Adrenal gland (tissue), 12 donors: Measurements from ENCODE around the gene DDI2. TPM values are rescaled to one million over a fixed set of nuclear protein-coding genes. Genes with fewer than 3 reads are reported as not detected.

ENCODE experiments used
- DNase-seq, 7 donors: peaks; one replicate each; pipeline ENCODE4 v3.0.0-alpha.2; 2019 to 2020
- H3K27ac ChIP-seq, 5 donors: fragments of 200-600 bp; sonication (generic) in 4 of 5; 1 replicate in 3 of 5; 2 replicates in 2 of 5; pipeline versions ENCODE4 v1.5.1 to v1.8.0; 2016 to 2020; ENCODE audit warnings: mild to moderate bottlenecking in 1 of 5
- H3K27me3 ChIP-seq: fragments of 200-600 bp; 2 replicates; pipeline ENCODE4 v1.8.0; 2021
- H3K36me3 ChIP-seq, 2 donors: fragments of 200-600 bp; replicated peaks in 1 of 2; 1 replicate in 1 of 2; 2 replicates in 1 of 2; pipeline versions ENCODE4 v1.5.1 to v1.8.0; 2018 to 2022
- H3K4me1 ChIP-seq, 2 donors: fragments of 200-600 bp; replicated peaks in 1 of 2; 1 replicate in 1 of 2; 2 replicates in 1 of 2; pipeline versions ENCODE4 v1.5.1 to v1.8.0; 2018 to 2021
- H3K4me3 ChIP-seq, 4 donors: fragments of 200-600 bp; sonication (generic) in 3 of 4; one replicate each; pipeline ENCODE4 v1.5.1; 2016 to 2018
- H3K9me3 ChIP-seq, 3 donors: fragments of 200-600 bp; sonication (generic) in 1 of 3; replicated peaks in 1 of 3; 1 replicate in 2 of 3; 2 replicates in 1 of 3; pipeline versions ENCODE4 v1.5.1 to v1.8.0; 2016 to 2021
- POLR2A ChIP-seq, 2 donors: fragments of 450-650 bp; IDR thresholded peaks; one replicate each; pipeline ENCODE4 v1.6.1; 2017; ENCODE audit warnings: antibody characterized with exemption in 2 of 2, mild to moderate bottlenecking in 2 of 2, moderate library complexity in 1 of 2
- WGBS, 4 donors: extraction: QIAGEN DNeasy Blood & Tissue Kit in 2 of 4; methylation state at CpG; one replicate each; pipeline versions ENCODE4 v1.1.5 to v1.1.7; 2013 to 2017; 5-methylcytosine and 5-hydroxymethylcytosine counted together
- intact Hi-C, 2 donors: fragments of 100-400 bp; cut with DNase I; formaldehyde crosslinking; loops; one replicate each; pipeline versions ENCODE4 v1.14.1 to v1.15.0; 2022 to 2023
- polyA plus RNA-seq, 3 donors: library from polyadenylated mRNA; stranded (reverse); fragments of 200-250 nt in 2 of 3; fragments of 350-450 nt in 1 of 3; fragmentation: Illumina TruSeq in 1 of 3; extraction: RNeasy Lipid Tissue Mini Kit (QIAGEN cat#74804) in 1 of 3; gene quantifications; one replicate each; pipeline ENCODE4 v1.2.3, GENCODE V29; 2013 to 2014
- total RNA-seq, 9 donors: library from RNA; depleted of rRNA in 4 of 9; stranded (reverse); fragments of >200 nt in 4 of 9; fragments of 120-200 nt in 1 of 9; fragmentation: NEBNext Ultra II Directional in 1 of 9; extraction: Animal tissue kit (Norgen Biotek cat#: 25700) in 1 of 9; gene quantifications; one replicate each; pipeline versions ENCODE4 v1.1.0 to v1.2.4, GENCODE V29; 2013 to 2023
- TF ChIP-seq, protein P1 (sequence below), 6 experiments: fragments of 450-650 bp in 4 of 6; fragments of 200-600 bp in 2 of 6; sonication (generic) in 1 of 6; IDR thresholded peaks; 1 replicate in 5 of 6; 2 replicates in 1 of 6; pipeline versions ENCODE4 v1.5.1 to v1.8.0; 2016 to 2021; ENCODE audit warnings: antibody characterized with exemption in 6 of 6, mild to moderate bottlenecking in 2 of 6, moderate library complexity in 1 of 6
- donor health status: healthy with polysubstance abuse.
- donor health status: Bipolar disorder and iron deficiency.
- donor health status: DM: yes; HTN: yes; CAD: no.
- donor health status: DM: no; HTN: no; CAD: no.
- donor health status: DM: no; HTN: no; CAD: no.
- donor health status: DM: yes; HTN: yes; CAD: no.

Gene DDI2
- total and polyA plus RNA-seq, 12 donors: 5.3 to 46.3 (median 27.2) TPM

DNA sequence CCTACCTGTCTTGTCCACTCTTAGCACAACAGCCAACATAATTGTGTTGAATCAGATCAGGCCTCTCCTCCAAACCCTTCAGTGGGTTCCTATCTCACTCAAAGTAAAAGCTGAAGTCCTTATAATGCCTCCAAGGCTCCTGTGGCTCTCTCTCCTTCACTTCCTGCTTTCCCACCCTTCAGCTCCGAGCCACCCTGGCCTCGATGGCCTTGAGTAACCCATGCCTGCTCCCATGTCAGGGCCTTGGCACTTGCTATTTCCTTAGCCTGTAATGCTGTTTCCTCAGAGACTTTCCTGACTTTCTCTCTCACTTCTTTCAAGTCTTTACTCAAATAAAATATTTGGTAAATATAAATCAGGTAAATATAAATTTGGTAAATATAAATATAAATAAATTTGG is 58.8 kb downstream of the DDI2 start:
- no peaks in the 10 kb centered on the region for H3K36me3 ChIP-seq
- DNase-seq: peak in 1 of 7 donors; percentile 35
- intact Hi-C loops: no loop called here

DNA sequence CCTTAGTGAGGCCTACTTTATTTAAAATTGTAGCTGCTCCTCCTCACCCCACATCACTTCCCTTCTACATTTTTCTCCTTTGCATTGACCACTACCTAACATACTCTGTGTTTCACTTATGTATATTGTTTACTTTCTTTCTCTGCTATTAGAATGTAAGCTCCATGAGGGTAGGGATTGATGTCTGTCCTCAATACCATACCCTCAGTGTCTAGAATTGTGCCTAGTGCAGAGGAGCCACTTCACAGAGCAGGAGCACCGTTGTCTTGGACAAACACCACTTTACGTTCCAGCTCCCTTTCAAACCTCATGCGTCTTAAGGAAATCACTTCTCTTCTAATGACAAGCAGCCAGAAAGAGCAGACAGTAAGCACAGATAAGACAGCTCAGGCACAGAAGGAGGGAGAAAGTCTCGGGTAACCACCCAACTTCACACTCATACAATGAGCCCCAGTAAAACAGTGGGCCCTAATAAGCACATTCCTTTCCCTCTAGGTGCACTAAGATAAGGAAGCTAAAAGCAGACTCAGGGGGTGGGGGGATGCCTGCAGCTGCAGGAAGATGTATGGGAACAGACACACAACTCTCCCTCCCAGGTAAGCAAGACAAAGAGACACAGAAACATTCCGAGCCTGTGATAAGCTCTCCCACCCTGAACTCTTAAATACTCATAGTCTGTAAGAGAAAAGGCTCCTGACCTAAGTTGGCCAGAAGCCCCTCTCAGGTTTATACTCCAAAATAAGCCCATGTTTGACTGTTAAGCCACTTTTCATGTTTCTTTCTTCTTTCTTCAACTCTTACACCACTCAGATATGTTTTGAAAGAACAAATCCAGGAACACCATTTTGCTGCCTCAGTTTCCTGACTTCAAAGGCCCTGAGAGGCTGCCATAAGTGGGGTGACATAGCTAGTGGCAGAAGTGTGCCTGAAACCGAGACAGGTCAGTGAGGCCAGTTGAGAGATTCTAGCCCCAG is 59.7 kb downstream of the DDI2 start:
- H3K9me3 ChIP-seq: no peaks in the 10 kb centered on the region
- H3K4me3 ChIP-seq: no peak overlapping the region
- H3K27ac ChIP-seq: no peak overlapping the region
- no peaks in the 10 kb centered on the region for H3K36me3 ChIP-seq
- WGBS, 4 donors: 90 to 96% (median 94%) methylated on average over 6 of the region's 6 CpGs
- no peaks in the 10 kb centered on the region for H3K27me3 ChIP-seq
- intact Hi-C loops: no loop called here
- H3K4me1 ChIP-seq: peaks cover 4% of the 10 kb centered on the region in 2 donors
- no peak for TF ChIP-seq POLR2A (IDR thresholded peaks at IDR 0.05)
- TF ChIP-seq, protein P1, sequence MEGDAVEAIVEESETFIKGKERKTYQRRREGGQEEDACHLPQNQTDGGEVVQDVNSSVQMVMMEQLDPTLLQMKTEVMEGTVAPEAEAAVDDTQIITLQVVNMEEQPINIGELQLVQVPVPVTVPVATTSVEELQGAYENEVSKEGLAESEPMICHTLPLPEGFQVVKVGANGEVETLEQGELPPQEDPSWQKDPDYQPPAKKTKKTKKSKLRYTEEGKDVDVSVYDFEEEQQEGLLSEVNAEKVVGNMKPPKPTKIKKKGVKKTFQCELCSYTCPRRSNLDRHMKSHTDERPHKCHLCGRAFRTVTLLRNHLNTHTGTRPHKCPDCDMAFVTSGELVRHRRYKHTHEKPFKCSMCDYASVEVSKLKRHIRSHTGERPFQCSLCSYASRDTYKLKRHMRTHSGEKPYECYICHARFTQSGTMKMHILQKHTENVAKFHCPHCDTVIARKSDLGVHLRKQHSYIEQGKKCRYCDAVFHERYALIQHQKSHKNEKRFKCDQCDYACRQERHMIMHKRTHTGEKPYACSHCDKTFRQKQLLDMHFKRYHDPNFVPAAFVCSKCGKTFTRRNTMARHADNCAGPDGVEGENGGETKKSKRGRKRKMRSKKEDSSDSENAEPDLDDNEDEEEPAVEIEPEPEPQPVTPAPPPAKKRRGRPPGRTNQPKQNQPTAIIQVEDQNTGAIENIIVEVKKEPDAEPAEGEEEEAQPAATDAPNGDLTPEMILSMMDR (IDR thresholded peaks at IDR 0.05): no peak
- DNase-seq: peak in 1 of 7 donors; percentile 25

More for the DNA sequence above, 58.8 kb downstream of the DDI2 start:
- Histone ChIP-seq H3K4me1 (peaks cover 2 to 4% of the 10 kb centered on the region in 2 donors), H3K27ac (no peak overlapping the region), H3K9me3 (no peaks in the 10 kb centered on the region), H3K4me3 (no peak overlapping the region), H3K27me3 (no peaks in the 10 kb centered on the region)
- WGBS, 4 donors: 6 to 20% (median 16%) methylated on average over 2 of the region's 2 CpGs
- no peak for TF ChIP-seq POLR2A (IDR thresholded peaks at IDR 0.05)
- TF ChIP-seq, protein P1 (IDR thresholded peaks at IDR 0.05): no peak

DNA sequence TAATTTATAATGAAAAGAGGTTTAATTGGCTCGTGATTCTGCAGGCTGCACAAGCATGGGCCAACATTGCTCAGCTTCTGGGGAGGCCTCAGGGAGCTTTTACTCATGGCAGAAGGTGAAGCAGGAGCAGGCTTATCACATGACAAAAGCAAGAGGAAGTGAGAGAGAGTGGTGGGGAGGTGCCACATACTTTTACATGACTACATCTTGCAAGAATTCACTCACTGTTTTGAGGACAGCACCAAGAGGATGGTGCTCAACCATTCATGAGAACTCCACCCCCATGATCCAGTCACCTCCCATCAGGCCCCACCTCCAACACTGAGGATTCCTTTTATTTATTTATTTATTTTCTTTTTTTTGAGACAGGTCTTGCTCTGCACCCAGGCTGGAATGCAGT is 61.3 kb downstream of the DDI2 start:
- H3K4me3 ChIP-seq: no peak overlapping the region
- WGBS, 4 donors: 70 to 84% (median 76%) methylated on average over 1 of the region's 1 CpG
- H3K36me3 ChIP-seq: no peaks in the 10 kb centered on the region
- peaks cover 4 to 6% of the 10 kb centered on the region in 2 donors for H3K4me1 ChIP-seq
- no peaks in the 10 kb centered on the region for H3K9me3 ChIP-seq
- DNase-seq: peak in 1 of 7 donors; percentile 25
- H3K27me3 ChIP-seq: no peaks in the 10 kb centered on the region
- no peak overlapping the region for H3K27ac ChIP-seq
- TF ChIP-seq, protein P1 (IDR thresholded peaks at IDR 0.05): no peak
- intact Hi-C loops: no loop called here

DNA sequence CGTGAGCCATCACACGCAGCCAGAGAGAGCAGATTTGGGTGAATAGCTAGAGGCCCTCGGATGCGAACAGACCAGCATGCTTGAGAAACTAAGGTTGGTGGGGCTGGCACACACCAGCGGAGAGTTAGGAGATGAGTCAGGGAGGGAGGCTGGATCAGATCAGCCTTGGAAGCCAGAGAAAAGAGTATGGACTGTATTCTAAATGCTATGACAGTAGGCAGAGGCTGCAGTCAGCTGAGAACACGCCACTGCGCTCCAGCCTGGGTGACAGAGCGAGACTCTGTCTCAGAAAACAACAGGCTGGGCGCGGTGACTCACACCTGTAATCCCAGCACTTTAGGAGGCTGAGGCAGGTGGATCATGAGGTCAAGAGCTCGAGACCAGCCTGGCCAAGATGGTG is 62.9 kb downstream of the DDI2 start:
- H3K4me1 ChIP-seq: peaks cover 4 to 9% of the 10 kb centered on the region in 2 donors
- DNase-seq: peak; percentile 30 to 69 (median 64)
- H3K27me3 ChIP-seq: no peaks in the 10 kb centered on the region
- H3K9me3 ChIP-seq: no peaks in the 10 kb centered on the region
- H3K27ac ChIP-seq: peak overlapping the region in 4 of 5 donors; percentile 40 to 85 (median 64)
- no peak overlapping the region for H3K4me3 ChIP-seq
- TF ChIP-seq, protein P1 (IDR thresholded peaks at IDR 0.05): no peak
- TF ChIP-seq POLR2A (IDR thresholded peaks at IDR 0.05): peak in 1 of 2 donors; percentile 23
- no peaks in the 10 kb centered on the region for H3K36me3 ChIP-seq
- 67 to 89% (median 81%) methylated on average over 5 to 11 of the region's 11 CpGs for WGBS, 4 donors
- intact Hi-C loops: loop anchor here in 1 of 2 donors (5.0 kb wide), 1 partner anchor 57 kb away; the partner anchor contains the start of gene SLC25A34
